Ammon's horn (tissue), 1 donor: ENCODE results near the gene MBNL2.

Source experiments
- DNase-seq: peaks from one replicate; pipeline ENCODE4 v3.0.0-alpha.2; 2016; ENCODE audit warnings: low spot score

The MBNL2 gene

GRCh38 chr13:97327506-97328221 is 105.5 kb downstream of the MBNL2 start:
- no peak for DNase-seq

GRCh38 chr13:97328222-97328790 is 106.2 kb downstream of the MBNL2 start:
- no peak for DNase-seq

DNA sequence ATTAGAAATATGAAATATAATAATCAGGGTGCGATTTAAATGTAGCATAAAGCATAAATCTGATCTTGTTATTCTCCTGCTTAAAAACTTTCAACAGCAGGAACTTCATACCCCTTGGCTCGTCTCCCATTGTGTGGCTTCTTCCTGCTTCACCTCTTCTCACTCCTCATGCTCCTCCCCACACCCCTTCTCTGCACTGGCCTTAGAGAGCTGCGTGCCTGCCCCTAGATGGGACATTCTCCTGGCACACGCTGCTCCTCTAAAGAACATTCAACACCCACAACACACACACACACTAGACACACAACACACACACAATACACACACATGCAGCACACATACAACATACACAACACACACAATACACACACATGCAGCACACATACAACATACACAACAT is 107.2 kb downstream of the MBNL2 start:
- DNase-seq: no peak

GRCh38 chr13:97330448-97330847 is 108.3 kb downstream of the MBNL2 start:
- no peak for DNase-seq

- no peak for DNase-seq
These were observed 110.6 kb downstream of the MBNL2 start for GRCh38 chr13:97332742-97333141.

GRCh38 chr13:97333983-97334382 is 111.8 kb downstream of the MBNL2 start:
- DNase-seq: no peak

DNA sequence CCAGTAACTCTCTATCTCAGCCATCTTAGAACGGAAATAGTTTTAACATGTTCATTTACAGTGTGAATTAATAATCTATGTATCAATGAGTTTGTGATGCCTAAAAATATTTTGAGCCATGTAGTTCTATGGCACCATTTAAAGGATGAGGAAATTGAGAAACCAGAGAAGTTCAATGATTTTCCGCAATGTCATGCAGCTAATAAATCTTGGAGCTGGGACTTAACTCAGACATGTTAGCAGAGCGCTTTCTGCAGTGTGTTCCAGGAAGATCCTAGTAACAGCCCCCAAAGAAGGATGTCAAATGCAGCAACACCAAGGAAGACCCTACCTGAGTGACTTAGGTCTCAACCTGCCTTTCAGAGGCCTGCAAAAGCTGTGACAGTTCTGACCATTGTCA is 112.6 kb downstream of the MBNL2 start:
- no peak for DNase-seq

- no peak for DNase-seq
These were observed 113.5 kb downstream of the MBNL2 start for GRCh38 chr13:97335488-97336134.

DNA sequence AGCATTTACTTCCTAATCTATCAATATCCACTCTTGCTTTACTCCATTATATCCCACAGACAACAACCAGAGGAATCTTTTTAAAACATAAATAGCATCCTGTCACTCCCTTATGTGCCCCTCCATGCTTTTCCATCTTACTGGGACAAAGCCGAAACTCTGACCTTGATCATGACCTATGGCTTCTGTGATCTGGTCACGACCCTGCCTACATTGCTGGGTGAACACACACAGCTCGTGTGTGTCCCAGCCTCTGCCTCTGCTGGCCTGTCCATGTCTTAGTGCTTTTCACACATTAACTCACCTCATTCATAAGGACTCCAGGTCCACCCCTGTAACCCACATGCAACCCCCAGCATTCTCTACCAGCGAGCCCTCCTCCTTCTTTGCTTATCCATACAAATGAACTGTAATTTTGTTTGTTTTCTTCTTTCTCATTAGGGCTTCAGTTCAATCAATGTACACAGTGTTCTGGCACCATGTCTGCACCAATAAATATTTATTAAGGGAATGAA is 115.9 kb downstream of the MBNL2 start:
- DNase-seq: no peak

DNA sequence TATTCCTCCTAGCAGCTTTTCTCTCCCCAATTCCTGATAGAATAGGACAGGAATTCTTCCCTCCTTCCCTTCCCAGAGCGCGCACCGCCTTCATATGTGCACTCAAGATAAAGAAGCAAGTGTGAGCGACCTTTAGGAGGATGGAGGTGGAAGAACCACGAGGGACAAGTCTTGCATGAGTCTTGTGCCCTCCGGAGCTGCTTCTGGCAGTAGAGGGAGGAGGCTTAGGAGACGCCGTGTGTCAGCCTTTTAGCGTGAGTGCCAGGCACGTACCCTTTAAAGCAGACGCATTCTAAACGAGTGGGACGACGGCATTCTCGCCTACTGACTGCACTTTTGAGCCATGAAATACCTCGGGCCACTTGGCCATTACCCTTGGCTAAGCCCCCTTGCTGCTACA is 116.4 kb downstream of the MBNL2 start:
- DNase-seq: no peak

DNA sequence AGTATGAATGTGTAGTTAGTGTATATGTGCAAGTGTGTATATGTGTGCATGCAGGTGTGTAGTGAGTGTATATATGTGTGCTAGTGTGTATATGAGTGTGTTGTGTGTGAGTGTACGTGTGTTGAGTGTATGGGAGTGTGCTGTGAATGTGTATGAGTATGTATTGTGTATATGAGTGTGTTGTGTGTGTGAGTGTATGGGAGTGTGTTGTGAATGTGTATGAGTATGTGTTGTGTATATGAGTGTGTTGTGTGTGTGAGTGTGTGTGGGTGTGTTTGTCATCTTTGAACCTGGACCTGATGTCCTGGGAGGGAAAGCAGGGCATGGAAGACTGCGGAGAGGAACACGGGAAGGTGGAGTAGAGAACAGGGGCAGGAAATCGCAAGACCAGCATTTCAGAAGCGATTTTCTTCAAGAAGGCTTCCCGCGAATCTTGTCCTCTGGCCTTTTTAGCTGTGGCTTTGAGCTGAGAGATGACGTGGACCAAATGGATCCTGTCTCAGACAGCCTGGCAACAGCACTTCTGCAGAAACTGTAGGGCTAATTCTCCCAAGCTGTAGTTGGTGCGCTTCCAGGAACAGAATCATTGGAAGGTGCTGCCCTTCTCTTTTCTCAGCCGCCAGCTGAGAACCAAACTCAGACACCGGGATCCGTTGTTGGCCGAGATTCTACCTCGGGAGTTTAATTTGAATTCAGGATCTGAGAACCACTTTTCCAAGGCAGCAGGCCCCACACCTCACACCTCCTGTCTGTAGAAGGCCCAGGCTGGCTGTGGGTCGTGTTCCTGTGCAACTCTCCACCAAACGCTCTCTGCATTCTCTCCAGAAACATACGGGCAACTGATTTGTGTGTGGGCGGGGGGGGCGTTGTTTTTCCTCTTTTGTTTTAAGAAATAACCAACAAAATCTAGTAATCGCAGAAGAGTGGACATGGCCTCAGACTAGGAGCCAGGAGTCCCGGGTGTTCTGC is 117.2 kb downstream of the MBNL2 start:
- peak; percentile 76 for DNase-seq

DNA sequence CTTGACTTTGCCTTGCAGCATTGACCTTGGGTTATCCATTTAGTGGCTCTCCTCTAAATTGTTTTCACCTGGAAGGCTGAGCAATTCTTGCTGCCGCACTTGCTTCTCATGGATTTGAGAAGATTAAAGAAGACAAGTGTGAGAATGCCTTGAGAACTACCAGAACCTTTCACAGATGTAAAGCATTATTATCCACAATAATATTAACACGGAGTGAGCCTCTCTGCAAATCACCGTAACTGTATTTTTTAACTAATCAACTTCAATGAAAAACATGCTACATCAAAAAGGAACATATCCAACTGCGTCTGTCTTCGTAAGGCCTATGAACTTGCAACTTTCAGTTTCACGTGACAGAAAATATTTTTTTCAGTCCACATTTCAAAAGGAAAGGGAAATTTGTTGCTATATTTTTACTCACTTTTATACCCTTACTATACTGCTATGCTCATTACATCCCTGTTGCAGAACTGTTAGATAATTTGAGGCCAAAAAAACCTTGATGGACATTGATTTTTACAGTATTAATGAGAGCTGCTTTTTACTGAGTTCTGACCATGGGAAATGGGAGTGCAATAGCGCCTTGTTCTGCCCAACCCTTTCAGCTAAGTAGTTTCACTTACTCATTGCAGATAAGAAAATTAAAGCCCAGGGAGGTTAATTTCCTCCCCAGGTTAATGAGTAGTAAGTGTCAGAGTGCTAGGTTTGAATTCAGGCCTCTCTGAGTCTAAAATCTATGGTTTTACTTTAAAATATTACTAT is 118.0 kb downstream of the MBNL2 start:
- DNase-seq: no peak

DNA sequence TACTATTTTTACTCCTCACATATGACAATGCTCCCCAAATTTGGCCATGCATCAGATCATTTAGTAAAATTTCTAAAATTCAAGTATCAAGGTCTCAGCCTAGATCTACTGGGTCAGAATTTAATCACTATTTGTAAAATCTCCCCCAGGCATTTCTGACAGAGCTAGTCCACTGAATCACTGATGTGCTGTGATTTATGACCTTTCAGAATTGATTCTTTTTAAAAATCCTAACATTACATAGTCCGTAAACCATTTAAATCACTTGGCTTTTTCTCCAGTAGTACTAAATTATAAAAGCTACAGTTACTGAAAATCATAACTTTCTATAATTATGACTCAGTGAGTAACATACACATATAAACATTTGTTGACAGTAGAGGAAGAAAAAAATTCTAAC is 119.0 kb downstream of the MBNL2 start:
- DNase-seq: no peak

DNA sequence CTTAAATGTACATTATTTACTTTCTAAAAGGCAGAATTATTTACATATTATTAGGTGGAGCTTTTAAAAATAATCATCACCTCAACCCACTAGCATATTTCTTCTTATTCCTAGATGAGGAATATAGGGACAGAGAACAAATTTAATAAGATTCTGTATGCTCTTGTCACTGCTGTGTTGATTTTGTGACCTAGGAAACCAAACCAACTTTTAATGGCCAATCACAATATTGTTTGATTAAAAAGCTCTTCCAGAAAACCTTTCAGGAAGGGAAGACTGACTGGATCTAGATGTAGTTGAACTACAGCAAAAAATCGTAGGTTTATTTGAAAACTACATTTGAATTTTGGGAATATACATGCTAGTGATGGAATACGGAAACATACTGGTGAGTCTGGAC is 120.0 kb downstream of the MBNL2 start:
- no peak for DNase-seq

DNA sequence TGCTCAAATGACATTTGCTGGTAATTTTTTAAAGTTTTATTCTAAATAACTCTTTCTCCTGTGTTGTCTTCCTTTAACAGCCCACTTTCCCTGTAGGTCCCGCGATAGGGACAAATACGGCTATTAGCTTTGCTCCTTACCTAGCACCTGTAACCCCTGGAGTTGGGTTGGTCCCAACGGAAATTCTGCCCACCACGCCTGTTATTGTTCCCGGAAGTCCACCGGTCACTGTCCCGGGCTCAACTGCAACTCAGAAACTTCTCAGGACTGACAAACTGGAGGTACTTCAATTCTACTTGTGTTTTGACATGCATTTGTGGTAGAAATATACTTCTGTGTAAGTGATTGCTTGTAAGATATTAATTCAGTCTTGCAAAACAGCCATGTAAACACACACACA is 120.8 kb downstream of the MBNL2 start:
- DNase-seq: no peak

- peak; percentile 85 for DNase-seq
These were observed 122.4 kb downstream of the MBNL2 start for GRCh38 chr13:97344265-97345175.

GRCh38 chr13:97346097-97346496 is 124.0 kb downstream of the MBNL2 start:
- no peak for DNase-seq

GRCh38 chr13:97346561-97347254 is 124.6 kb downstream of the MBNL2 start:
- no peak for DNase-seq

DNA sequence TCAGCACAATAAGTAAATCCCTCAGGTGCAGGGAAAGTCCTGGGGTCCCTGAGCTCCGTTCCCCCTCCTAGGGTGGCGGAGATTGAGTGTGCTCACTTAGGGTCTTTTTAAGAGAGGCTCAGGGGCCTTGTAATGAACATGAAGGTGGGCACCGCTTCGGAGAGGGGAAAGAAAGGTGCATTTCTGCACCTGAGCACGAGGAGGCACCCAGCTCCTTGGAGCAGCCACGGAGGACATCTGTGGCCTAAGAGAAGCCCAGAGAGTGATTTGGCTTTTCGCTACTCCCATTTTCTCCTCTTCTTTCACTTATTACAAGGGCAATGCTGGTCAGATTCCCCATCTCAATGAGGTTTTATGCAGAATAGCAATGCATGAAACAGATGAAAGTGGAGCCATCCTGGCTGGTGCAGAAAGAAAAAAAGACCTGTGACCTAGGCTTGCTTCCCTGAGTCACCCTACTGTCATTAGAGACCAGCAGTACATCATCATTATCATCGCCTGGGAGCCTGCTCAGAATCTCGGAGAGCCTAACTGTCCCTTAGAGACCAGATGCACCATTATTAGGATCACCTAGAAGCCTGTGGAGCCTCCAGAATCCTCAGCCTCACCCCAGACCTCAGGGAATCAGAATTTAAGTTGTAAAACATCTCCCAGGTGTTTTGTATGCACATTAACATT is 125.3 kb downstream of the MBNL2 start:
- no peak for DNase-seq
